ENCODE measurements around the gene SCML1. TPM values are rescaled to one million over a fixed set of nuclear protein-coding genes. Genes with fewer than 3 reads are reported as not detected.
A peak's percentile ranks its signal among the peaks of the same experiment; 100 is the strongest.

The SCML1 gene
- total RNA-seq, 6 donors from 2014 or later: 6.8 to 20.9 (median 12.8) TPM

- ATAC-seq (ENCODE audit: low FRiP score in 2 of 2): no peak
- Histone ChIP-seq H3K9me3 (no peaks in the 10 kb centered on the region), H3K27me3 (no peaks in the 10 kb centered on the region), H3K4me3 (peak overlapping the region; percentile 6 to 62 (median 52)), H3K4me1 (peaks cover 0 to 3% (median 0%) of the 10 kb centered on the region in 4 donors), H3K36me3 (no peaks in the 10 kb centered on the region), H3K27ac (peak overlapping the region; percentile 77 to 93 (median 88))
- WGBS, 2 donors: 44% methylated on average over 15 of the region's 15 CpGs; no CpG with 5 or more reads in 1 of the 2 donors
- no peak for DNase-seq
- TF ChIP-seq POLR2A (IDR thresholded peaks at IDR 0.05) (no peak), EP300 (IDR thresholded peaks at IDR 0.05) (no peak), CTCF (IDR thresholded peaks at IDR 0.05) (no peak), POLR2AphosphoS5 (IDR thresholded peaks at IDR 0.05) (no peak)
Observed at GRCh38 chrX:17737710-17737985, 355 bp downstream of the SCML1 start.

- Histone ChIP-seq H3K4me3 (peak overlapping the region; percentile 6 to 62 (median 52)), H3K9me3 (no peaks in the 10 kb centered on the region), H3K27ac (peak overlapping the region; percentile 77 to 93 (median 88)), H3K4me1 (peaks cover 0 to 3% (median 0%) of the 10 kb centered on the region in 4 donors), H3K36me3 (no peaks in the 10 kb centered on the region), H3K27me3 (no peaks in the 10 kb centered on the region)
- WGBS, 2 donors: 1 to 38% methylated on average over 22 to 45 of the region's 45 CpGs
- no peak for TF ChIP-seq POLR2A (IDR thresholded peaks at IDR 0.05)
- TF ChIP-seq POLR2AphosphoS5 (IDR thresholded peaks at IDR 0.05): peak in 1 of 2 donors; percentile 12
- ATAC-seq (ENCODE audit: low FRiP score in 2 of 2): peak; percentile 41 to 80
- DNase-seq: peak; percentile 54 to 80
Observed at GRCh38 chrX:17737986-17738713, 857 bp downstream of the SCML1 start.

- ATAC-seq (ENCODE audit: low FRiP score in 2 of 2): no peak
- Histone ChIP-seq H3K4me3 (peak overlapping the region in 3 of 4 donors; percentile 44 to 62 (median 60)), H3K4me1 (peaks cover 0 to 3% (median 0%) of the 10 kb centered on the region in 4 donors), H3K9me3 (no peaks in the 10 kb centered on the region), H3K27ac (peak overlapping the region; percentile 77 to 93 (median 88)), H3K36me3 (no peaks in the 10 kb centered on the region), H3K27me3 (no peaks in the 10 kb centered on the region)
- DNase-seq: no peak
- TF ChIP-seq EP300 (IDR thresholded peaks at IDR 0.05) (no peak), CTCF (IDR thresholded peaks at IDR 0.05) (no peak), POLR2AphosphoS5 (IDR thresholded peaks at IDR 0.05) (no peak), POLR2A (IDR thresholded peaks at IDR 0.05) (no peak)
- 30 to 36% methylated on average over 6 of the region's 6 CpGs for WGBS, 2 donors
Observed at GRCh38 chrX:17738737-17739535, 1.6 kb downstream of the SCML1 start.

- H3K27me3 ChIP-seq: no peaks in the 10 kb centered on the region
- no peaks in the 10 kb centered on the region for H3K9me3 ChIP-seq
- H3K27ac ChIP-seq: no peak overlapping the region
- ATAC-seq (ENCODE audit: low FRiP score in 2 of 2): no peak
- DNase-seq: no peak
- no peaks in the 10 kb centered on the region for H3K36me3 ChIP-seq
- TF ChIP-seq POLR2A (IDR thresholded peaks at IDR 0.05) (no peak), CTCF (IDR thresholded peaks at IDR 0.05) (no peak), POLR2AphosphoS5 (IDR thresholded peaks at IDR 0.05) (no peak), EP300 (IDR thresholded peaks at IDR 0.05) (no peak)
- no peak overlapping the region for H3K4me3 ChIP-seq
- 76 to 80% methylated on average over 10 to 11 of the region's 11 CpGs for WGBS, 2 donors
- H3K4me1 ChIP-seq: peaks cover 0 to 5% (median 1%) of the 10 kb centered on the region in 4 donors
Observed at GRCh38 chrX:17740137-17741122, 3.1 kb downstream of the SCML1 start.

All from upper lobe of left lung (tissue), 6 donors.